Stimulated activated CD4-positive, alpha-beta T cell treated with anti-CD3 and anti-CD28 coated beads, Interleukin-1b, Interleukin-23, amount 100 ng/mL, for 48 hours (primary cell): ENCODE results near the gene SNX18.
"Not testable (repeated sequence)": the region's sequence is repeated elsewhere in the genome, so short reads cannot be mapped to it uniquely, and the experiment has no call there.

Source experiments
- DNase-seq: peaks from one replicate; pipeline ENCODE4 v3.0.0-alpha.2; 2020

The SNX18 gene

GRCh38 chr5:54519509-54519876, 1.9 kb downstream of the SNX18 start:
- DNase-seq: no peak

GRCh38 chr5:54520438-54520846, 2.9 kb downstream of the SNX18 start:
- DNase-seq: no peak

- DNase-seq: no peak
Observed at GRCh38 chr5:54520940-54521339, 3.4 kb downstream of the SNX18 start.

GRCh38 chr5:54521856-54522479, 4.4 kb downstream of the SNX18 start:
- no peak for DNase-seq

- DNase-seq: no peak
Observed at GRCh38 chr5:54523534-54523933, 6.0 kb downstream of the SNX18 start.

- no peak for DNase-seq
Observed at GRCh38 chr5:54524082-54524481, 6.5 kb downstream of the SNX18 start.

- no peak for DNase-seq
Observed at GRCh38 chr5:54524704-54525103, 7.1 kb downstream of the SNX18 start.

- DNase-seq: no peak
Observed at GRCh38 chr5:54525261-54525660, 7.7 kb downstream of the SNX18 start.

- no peak for DNase-seq
Observed at GRCh38 chr5:54525692-54526091, 8.1 kb downstream of the SNX18 start.

GRCh38 chr5:54526604-54527288, 9.2 kb downstream of the SNX18 start:
- no peak for DNase-seq

GRCh38 chr5:54528633-54529209, 11.2 kb downstream of the SNX18 start:
- DNase-seq: no peak

- no peak for DNase-seq
Observed at GRCh38 chr5:54529565-54529964, 12.0 kb downstream of the SNX18 start.

- DNase-seq: no peak
Observed at GRCh38 chr5:54531546-54531945, 14.0 kb downstream of the SNX18 start.

- no peak for DNase-seq
Observed at GRCh38 chr5:54533541-54534190, 16.1 kb downstream of the SNX18 start.

GRCh38 chr5:54534191-54535004, 16.8 kb downstream of the SNX18 start:
- no peak for DNase-seq

GRCh38 chr5:54535149-54535844, 17.7 kb downstream of the SNX18 start:
- DNase-seq: no peak

GRCh38 chr5:54536375-54536774, 18.8 kb downstream of the SNX18 start:
- DNase-seq: not testable (repeated sequence)

- DNase-seq: not testable (repeated sequence)
Observed at GRCh38 chr5:54536861-54537260, 19.3 kb downstream of the SNX18 start.

- DNase-seq: no peak
Observed at GRCh38 chr5:54537725-54538124, 20.2 kb downstream of the SNX18 start.

GRCh38 chr5:54538156-54538555, 20.6 kb downstream of the SNX18 start:
- DNase-seq: no peak

- no peak for DNase-seq
Observed at GRCh38 chr5:54539001-54539400, 21.4 kb downstream of the SNX18 start.

- no peak for DNase-seq
Observed at GRCh38 chr5:54540286-54540685, 22.7 kb downstream of the SNX18 start.
